Skeletal muscle satellite cell (primary cell): ENCODE results near the gene UBE2Z. TPM values are rescaled to one million over a fixed set of nuclear protein-coding genes. Genes with fewer than 3 reads are reported as not detected.

ENCODE experiments used
- H3K27me3 ChIP-seq: 2 replicates; pipeline ENCODE4 v1.7.0; 2013; ENCODE audit warnings: low read length; ENCODE audit not compliant: control insufficient read depth, insufficient read depth
- H3K36me3 ChIP-seq: 2 replicates; pipeline ENCODE4 v1.7.0; 2013; ENCODE audit warnings: mild to moderate bottlenecking, control low read depth, low read length; ENCODE audit not compliant: insufficient read depth
- H3K4me1 ChIP-seq: 2 replicates; pipeline ENCODE4 v1.7.0; 2013; ENCODE audit warnings: low read length; ENCODE audit not compliant: control insufficient read depth, insufficient read depth
- H3K4me2 ChIP-seq: 2 replicates; pipeline ENCODE4 v1.7.0; 2013; ENCODE audit warnings: mild to moderate bottlenecking, low read length
- H3K4me3 ChIP-seq: 2 replicates; pipeline ENCODE4 v1.7.0; 2013; ENCODE audit warnings: low read length
- H3K9ac ChIP-seq: 2 replicates; pipeline ENCODE4 v1.7.0; 2013; ENCODE audit warnings: mild to moderate bottlenecking, low read depth, low read length, moderate library complexity
- H3K9me3 ChIP-seq: replicated peaks from 2 replicates; pipeline ENCODE4 v1.7.0; 2013; ENCODE audit warnings: mild to moderate bottlenecking, control low read depth, low read length
- small RNA-seq: library from RNA; depleted of rRNA; stranded (forward); fragments of <200 nt; gene quantifications from one replicate; pipeline ENCODE3, GENCODE V24; 2012

UBE2Z gene

DNA sequence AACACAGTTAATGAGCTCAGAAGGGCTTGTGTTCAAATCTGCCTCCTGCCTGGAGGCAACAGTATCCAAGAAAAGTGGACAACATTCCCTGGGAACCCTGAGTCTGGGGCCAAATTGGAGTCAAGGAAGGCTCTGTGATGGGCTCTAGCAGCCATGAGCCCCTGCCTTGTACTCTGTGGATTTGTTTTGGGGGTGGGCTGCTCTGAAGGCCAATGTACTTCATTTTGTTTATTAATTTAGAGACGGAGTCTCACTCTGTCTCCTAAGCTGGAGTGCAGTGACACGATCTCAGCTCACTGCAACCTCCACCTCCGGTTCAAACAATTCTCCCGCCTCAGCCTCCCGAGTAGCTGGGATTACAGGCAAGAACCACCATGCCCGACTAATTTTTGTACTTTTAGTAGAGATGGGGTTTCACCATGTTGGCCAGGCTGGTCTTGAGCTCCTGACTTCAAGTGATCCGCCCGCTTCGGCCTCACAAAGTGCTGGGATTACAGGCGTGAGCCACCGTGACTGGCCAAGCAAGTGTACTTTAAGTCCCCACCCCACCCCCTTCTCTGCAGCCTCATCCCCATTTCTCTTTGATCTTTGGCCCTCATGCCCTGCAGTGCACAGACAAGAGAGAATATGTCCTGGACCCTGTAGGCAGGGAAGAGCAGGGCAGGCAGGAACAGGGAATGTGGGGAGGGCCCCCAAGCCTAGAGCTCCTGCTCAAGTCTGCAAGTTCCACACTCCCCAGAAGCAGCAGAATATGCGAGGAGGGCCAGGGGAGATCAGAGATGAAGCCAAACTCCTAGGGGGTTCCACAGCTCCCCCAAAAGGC lies 62.9 kb downstream of the UBE2Z start:
- H3K36me3 ChIP-seq = no peaks in the 10 kb centered on the region
- no peak overlapping the region for H3K4me2 ChIP-seq
- no peaks in the 10 kb centered on the region for H3K27me3 ChIP-seq
- no peaks in the 10 kb centered on the region for H3K9me3 ChIP-seq
- H3K4me3 ChIP-seq = no peak overlapping the region
- peaks cover 35% of the 10 kb centered on the region for H3K4me1 ChIP-seq
- H3K9ac ChIP-seq = no peak overlapping the region

DNA sequence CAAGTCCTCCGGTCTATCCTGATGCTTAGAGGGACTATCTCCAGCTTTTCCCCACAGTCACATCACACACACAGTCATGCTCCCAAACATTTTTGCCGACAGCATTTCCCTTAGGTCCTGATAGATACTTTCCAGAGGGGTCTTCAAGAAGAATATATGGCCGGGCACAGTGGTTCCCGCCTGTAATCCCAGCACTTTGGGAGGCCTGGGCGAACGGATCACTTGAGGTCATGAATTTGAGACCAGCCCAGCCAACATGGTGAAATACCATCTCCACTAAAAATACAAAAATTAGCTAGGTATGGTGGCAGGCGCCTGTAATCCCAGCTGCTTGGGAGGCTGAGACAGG lies 64.5 kb downstream of the UBE2Z start:
- no peaks in the 10 kb centered on the region for H3K9me3 ChIP-seq
- H3K4me1 ChIP-seq = peaks cover 35% of the 10 kb centered on the region
- peak overlapping the region; percentile 70 for H3K4me2 ChIP-seq
- H3K4me3 ChIP-seq = peak overlapping the region; percentile 50
- H3K27me3 ChIP-seq = no peaks in the 10 kb centered on the region
- peak overlapping the region; percentile 59 for H3K9ac ChIP-seq
- no peaks in the 10 kb centered on the region for H3K36me3 ChIP-seq

DNA sequence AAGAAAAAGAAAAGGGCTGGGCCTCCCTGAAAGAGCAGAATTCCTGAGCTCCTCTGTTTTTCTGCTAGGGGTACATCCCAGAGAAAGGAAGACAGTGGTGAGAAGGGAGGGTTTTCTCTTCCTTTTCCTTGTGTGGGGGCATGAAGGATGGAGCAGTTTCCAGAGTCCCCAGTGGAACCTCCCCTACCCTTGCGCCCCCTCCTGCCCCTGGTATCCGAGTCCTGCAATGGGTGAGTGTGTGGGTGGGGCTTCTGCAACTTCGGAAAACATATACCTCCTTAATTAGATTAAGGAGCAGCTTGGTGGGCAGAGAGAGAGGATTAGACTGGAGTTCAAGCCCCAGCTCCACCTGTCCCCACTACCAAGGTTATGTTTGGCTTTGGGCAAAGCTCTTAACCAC lies 65.6 kb downstream of the UBE2Z start:
- Histone ChIP-seq H3K4me2 (no peak overlapping the region), H3K4me1 (peaks cover 35% of the 10 kb centered on the region), H3K36me3 (no peaks in the 10 kb centered on the region), H3K27me3 (no peaks in the 10 kb centered on the region), H3K9me3 (no peaks in the 10 kb centered on the region), H3K4me3 (no peak overlapping the region), H3K9ac (no peak overlapping the region)

Small RNA genes within 50 kb of the gene (small RNA-seq; reads per million reads assigned to genes)
- not detected for gene AC068531.1
- not detected for gene RF00263
- not detected for gene RF01210
- 1.0 reads per million, percentile 34 among the genes with 10 or more reads in this experiment for gene RNU1-42P
